ENCODE results near the gene RAD21L1.

The RAD21L1 gene

DNA sequence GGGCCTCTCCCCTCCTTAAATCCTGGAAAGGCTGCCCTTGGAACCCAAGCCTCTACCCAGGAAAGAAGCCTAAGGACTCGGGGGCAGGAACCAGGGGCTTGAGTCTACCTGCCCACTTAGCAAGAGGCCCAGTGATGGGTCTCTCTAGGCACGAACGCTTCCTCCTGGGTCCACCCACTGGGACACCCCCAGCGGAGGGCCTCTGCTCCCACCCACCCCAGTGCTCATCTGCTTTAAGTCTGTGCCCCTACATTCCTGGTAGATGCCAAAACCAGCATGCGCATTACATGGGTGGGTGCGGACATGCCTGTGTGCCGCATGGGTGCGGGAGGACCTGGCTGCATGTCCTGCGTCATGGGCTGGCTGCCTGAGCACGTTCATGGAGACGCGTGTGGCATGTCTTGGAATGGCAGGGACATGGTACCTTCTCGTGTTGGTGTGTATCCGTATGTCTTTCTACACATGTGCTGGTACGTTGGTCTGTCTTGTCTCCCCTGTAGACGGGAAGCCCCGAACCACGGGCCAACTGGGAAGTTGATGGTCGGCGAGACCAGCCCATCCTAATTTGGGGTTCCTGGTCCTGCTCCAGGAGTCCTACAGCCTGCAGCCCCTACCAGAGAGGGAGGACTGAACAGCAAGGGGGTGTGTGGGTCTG lies 69.6 kb downstream of the RAD21L1 start:
- TF ChIP-seq EZH2phosphoT487 (conservative IDR thresholded peaks at IDR 0.05; ENCODE audit: low read length): no peak
- TF ChIP-seq, protein P1, sequence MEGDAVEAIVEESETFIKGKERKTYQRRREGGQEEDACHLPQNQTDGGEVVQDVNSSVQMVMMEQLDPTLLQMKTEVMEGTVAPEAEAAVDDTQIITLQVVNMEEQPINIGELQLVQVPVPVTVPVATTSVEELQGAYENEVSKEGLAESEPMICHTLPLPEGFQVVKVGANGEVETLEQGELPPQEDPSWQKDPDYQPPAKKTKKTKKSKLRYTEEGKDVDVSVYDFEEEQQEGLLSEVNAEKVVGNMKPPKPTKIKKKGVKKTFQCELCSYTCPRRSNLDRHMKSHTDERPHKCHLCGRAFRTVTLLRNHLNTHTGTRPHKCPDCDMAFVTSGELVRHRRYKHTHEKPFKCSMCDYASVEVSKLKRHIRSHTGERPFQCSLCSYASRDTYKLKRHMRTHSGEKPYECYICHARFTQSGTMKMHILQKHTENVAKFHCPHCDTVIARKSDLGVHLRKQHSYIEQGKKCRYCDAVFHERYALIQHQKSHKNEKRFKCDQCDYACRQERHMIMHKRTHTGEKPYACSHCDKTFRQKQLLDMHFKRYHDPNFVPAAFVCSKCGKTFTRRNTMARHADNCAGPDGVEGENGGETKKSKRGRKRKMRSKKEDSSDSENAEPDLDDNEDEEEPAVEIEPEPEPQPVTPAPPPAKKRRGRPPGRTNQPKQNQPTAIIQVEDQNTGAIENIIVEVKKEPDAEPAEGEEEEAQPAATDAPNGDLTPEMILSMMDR (IDR thresholded peaks at IDR 0.05; ENCODE audit: insufficient read depth, low read length, poor library complexity, severe bottlenecking): no peak
- no peaks in the 10 kb centered on the region for H4K20me1 ChIP-seq (ENCODE audit: low read depth, low read length)
- H2AFZ ChIP-seq (ENCODE audit: low read depth, low read length, severe bottlenecking): no peak overlapping the region
- no peaks in the 10 kb centered on the region for H3K9me2 ChIP-seq (replicated peaks; ENCODE audit: insufficient read depth, low read length)
- no peaks in the 10 kb centered on the region for H3K79me2 ChIP-seq (ENCODE audit: insufficient read depth, low read length)
- no peaks in the 10 kb centered on the region for H3F3A ChIP-seq (ENCODE audit: insufficient read depth)
- H3K9ac ChIP-seq (ENCODE audit: low read length): no peak overlapping the region
- no peaks in the 10 kb centered on the region for H3K27me3 ChIP-seq (ENCODE audit: low read length)
- no peak overlapping the region for H3K4me2 ChIP-seq (ENCODE audit: low read depth, low read length, poor library complexity, severe bottlenecking)
- no peak overlapping the region for H3K27ac ChIP-seq (ENCODE audit: low read depth, low read length)
- H3K9me3 ChIP-seq (ENCODE audit: insufficient read depth, low read length): no peaks in the 10 kb centered on the region
- no peak overlapping the region for H3K4me3 ChIP-seq (ENCODE audit: insufficient read depth, low read length, poor library complexity, severe bottlenecking)
- no peaks in the 10 kb centered on the region for H3K36me3 ChIP-seq (ENCODE audit: low read length)

DNA sequence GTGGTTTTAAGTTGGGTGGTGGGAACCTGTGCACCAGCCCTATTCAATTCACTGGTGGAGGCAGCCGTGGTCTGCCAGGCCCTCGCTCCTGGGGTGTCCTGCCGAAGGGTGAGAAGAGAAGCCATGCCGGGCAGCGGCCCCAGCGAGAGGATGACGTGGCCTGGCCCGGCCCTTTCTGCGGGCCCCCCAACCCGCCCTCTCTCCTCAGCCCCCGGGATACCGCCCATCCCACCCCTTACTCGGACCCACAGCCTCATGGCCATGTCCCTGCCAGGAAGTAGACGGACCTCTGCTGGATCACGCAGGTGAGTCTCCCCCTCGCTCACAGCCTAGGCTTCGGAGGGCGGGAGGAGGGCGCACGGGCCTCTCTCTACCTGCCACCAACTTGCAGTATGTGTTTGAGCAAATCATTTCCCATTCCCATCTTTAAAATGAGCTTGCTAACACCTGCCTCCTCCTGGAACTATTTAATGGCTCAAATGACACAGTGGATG lies 70.3 kb downstream of the RAD21L1 start:
- H3F3A ChIP-seq (ENCODE audit: insufficient read depth): no peaks in the 10 kb centered on the region
- no peaks in the 10 kb centered on the region for H3K36me3 ChIP-seq (ENCODE audit: low read length)
- no peak overlapping the region for H3K27ac ChIP-seq (ENCODE audit: low read depth, low read length)
- no peaks in the 10 kb centered on the region for H3K27me3 ChIP-seq (ENCODE audit: low read length)
- H3K4me2 ChIP-seq (ENCODE audit: low read depth, low read length, poor library complexity, severe bottlenecking): no peak overlapping the region
- H3K9me3 ChIP-seq (ENCODE audit: insufficient read depth, low read length): no peaks in the 10 kb centered on the region
- no peak overlapping the region for H3K4me3 ChIP-seq (ENCODE audit: insufficient read depth, low read length, poor library complexity, severe bottlenecking)
- no peaks in the 10 kb centered on the region for H3K9me2 ChIP-seq (replicated peaks; ENCODE audit: insufficient read depth, low read length)
- H4K20me1 ChIP-seq (ENCODE audit: low read depth, low read length): no peaks in the 10 kb centered on the region
- no peaks in the 10 kb centered on the region for H3K79me2 ChIP-seq (ENCODE audit: insufficient read depth, low read length)
- H2AFZ ChIP-seq (ENCODE audit: low read depth, low read length, severe bottlenecking): no peak overlapping the region
- TF ChIP-seq, protein P1 (IDR thresholded peaks at IDR 0.05; ENCODE audit: insufficient read depth, low read length, poor library complexity, severe bottlenecking): no peak
- TF ChIP-seq EZH2phosphoT487 (conservative IDR thresholded peaks at IDR 0.05; ENCODE audit: low read length): no peak
- H3K9ac ChIP-seq (ENCODE audit: low read length): no peak overlapping the region

DNA sequence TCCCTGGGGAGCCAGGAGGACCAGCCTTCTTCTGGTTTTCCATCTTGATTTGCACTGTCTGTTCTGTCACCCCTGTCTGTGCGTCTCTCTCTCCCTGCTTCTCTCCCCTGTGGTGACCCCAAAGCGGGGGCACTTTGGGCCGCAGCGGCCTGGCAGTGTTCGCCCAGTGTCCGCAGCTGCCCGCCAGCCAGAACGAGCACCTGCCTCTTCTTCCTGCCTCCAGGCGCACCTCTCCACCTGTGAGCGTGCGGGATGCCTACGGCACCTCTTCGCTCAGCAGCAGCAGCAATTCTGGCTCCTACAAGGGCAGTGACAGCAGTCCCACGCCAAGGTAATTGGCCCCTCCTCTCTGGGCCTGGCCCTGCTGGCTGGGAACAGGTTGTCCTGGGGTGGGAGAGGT lies 71.1 kb downstream of the RAD21L1 start:
- no peak overlapping the region for H3K27ac ChIP-seq (ENCODE audit: low read depth, low read length)
- H3K79me2 ChIP-seq (ENCODE audit: insufficient read depth, low read length): no peaks in the 10 kb centered on the region
- no peaks in the 10 kb centered on the region for H3K9me3 ChIP-seq (ENCODE audit: insufficient read depth, low read length)
- H3K36me3 ChIP-seq (ENCODE audit: low read length): no peaks in the 10 kb centered on the region
- H4K20me1 ChIP-seq (ENCODE audit: low read depth, low read length): no peaks in the 10 kb centered on the region
- no peak overlapping the region for H3K4me3 ChIP-seq (ENCODE audit: insufficient read depth, low read length, poor library complexity, severe bottlenecking)
- TF ChIP-seq EZH2phosphoT487 (conservative IDR thresholded peaks at IDR 0.05; ENCODE audit: low read length): no peak
- TF ChIP-seq, protein P1 (IDR thresholded peaks at IDR 0.05; ENCODE audit: insufficient read depth, low read length, poor library complexity, severe bottlenecking): no peak
- no peak overlapping the region for H2AFZ ChIP-seq (ENCODE audit: low read depth, low read length, severe bottlenecking)
- no peaks in the 10 kb centered on the region for H3K9me2 ChIP-seq (replicated peaks; ENCODE audit: insufficient read depth, low read length)
- H3K4me2 ChIP-seq (ENCODE audit: low read depth, low read length, poor library complexity, severe bottlenecking): no peak overlapping the region
- no peaks in the 10 kb centered on the region for H3F3A ChIP-seq (ENCODE audit: insufficient read depth)
- H3K27me3 ChIP-seq (ENCODE audit: low read length): no peaks in the 10 kb centered on the region
- H3K9ac ChIP-seq (ENCODE audit: low read length): no peak overlapping the region
